ENCODE data around the gene NKX2-3. TPM values are rescaled to one million over a fixed set of nuclear protein-coding genes. Genes with fewer than 3 reads are reported as not detected.

Gene NKX2-3
- total and polyA plus RNA-seq, 8 donors, result 0.45 to 5.8 (median 1.1) TPM; not detected in 1

GRCh38 chr10:99524050-99524666 is 8.6 kb upstream of the NKX2-3 start:
- no peak overlapping the region for H3K4me3 ChIP-seq
- peak overlapping the region in 3 of 5 donors; percentile 40 to 60 (median 43) for H3K27ac ChIP-seq
- no peak for DNase-seq
- TF ChIP-seq POLR2A (IDR thresholded peaks at IDR 0.05), result no peak
- TF ChIP-seq POLR2AphosphoS5 (IDR thresholded peaks at IDR 0.05), result no peak
- TF ChIP-seq EP300 (IDR thresholded peaks at IDR 0.05), result no peak
- no peak for TF ChIP-seq CTCF (IDR thresholded peaks at IDR 0.05)
- H3K9me3 ChIP-seq, result no peaks in the 10 kb centered on the region
- peaks cover 60 to 100% (median 94%) of the 10 kb centered on the region in 3 donors for H3K27me3 ChIP-seq
- intact Hi-C loops (cut with DNase I; ENCODE audit: low total_unique reads), result no loop called here
- H3K4me1 ChIP-seq, result peaks cover 27 to 54% (median 35%) of the 10 kb centered on the region in 4 donors
- no peaks in the 10 kb centered on the region for H3K36me3 ChIP-seq
- 15 to 27% (median 21%) methylated on average over 9 to 10 of the region's 10 CpGs for WGBS, 5 donors

- 34 to 46% (median 36%) methylated on average over 10 of the region's 10 CpGs for WGBS, 5 donors
- Histone ChIP-seq H3K36me3 (no peaks in the 10 kb centered on the region), H3K27me3 (peaks cover 60 to 100% (median 94%) of the 10 kb centered on the region in 3 donors), H3K9me3 (no peaks in the 10 kb centered on the region), H3K4me3 (no peak overlapping the region), H3K27ac (no peak overlapping the region), H3K4me1 (peaks cover 25 to 51% (median 33%) of the 10 kb centered on the region in 4 donors)
- intact Hi-C loops (cut with DNase I; ENCODE audit: low total_unique reads), result no loop called here
- no peak for DNase-seq
- TF ChIP-seq POLR2A (IDR thresholded peaks at IDR 0.05) (no peak), POLR2AphosphoS5 (IDR thresholded peaks at IDR 0.05) (no peak), EP300 (IDR thresholded peaks at IDR 0.05) (no peak), CTCF (IDR thresholded peaks at IDR 0.05) (no peak)
Observed at GRCh38 chr10:99524736-99525380, 7.9 kb upstream of the NKX2-3 start.

- no peak for DNase-seq
- Histone ChIP-seq H3K27me3 (peaks cover 59 to 100% (median 94%) of the 10 kb centered on the region in 3 donors), H3K4me3 (no peak overlapping the region), H3K27ac (peak overlapping the region in 1 of 5 donors; percentile 38), H3K9me3 (no peaks in the 10 kb centered on the region), H3K36me3 (no peaks in the 10 kb centered on the region), H3K4me1 (peaks cover 19 to 50% (median 32%) of the 10 kb centered on the region in 4 donors)
- intact Hi-C loops (cut with DNase I; ENCODE audit: low total_unique reads), result no loop called here
- TF ChIP-seq CTCF (IDR thresholded peaks at IDR 0.05) (no peak), EP300 (IDR thresholded peaks at IDR 0.05) (no peak), POLR2AphosphoS5 (IDR thresholded peaks at IDR 0.05) (no peak)
Observed at GRCh38 chr10:99525897-99526296, 6.8 kb upstream of the NKX2-3 start.

GRCh38 chr10:99526861-99527504 is 5.8 kb upstream of the NKX2-3 start:
- H3K27me3 ChIP-seq, result peaks cover 61 to 100% (median 94%) of the 10 kb centered on the region in 3 donors
- peak overlapping the region in 1 of 4 donors; percentile 4 for H3K4me3 ChIP-seq
- no peak for TF ChIP-seq CTCF (IDR thresholded peaks at IDR 0.05)
- WGBS, 5 donors, result 32 to 42% (median 33%) methylated on average over 23 to 24 of the region's 24 CpGs
- DNase-seq, result no peak
- peaks cover 13 to 46% (median 27%) of the 10 kb centered on the region in 4 donors for H3K4me1 ChIP-seq
- no peaks in the 10 kb centered on the region for H3K36me3 ChIP-seq
- intact Hi-C loops (cut with DNase I; ENCODE audit: low total_unique reads), result no loop called here
- peak overlapping the region in 3 of 5 donors; percentile 32 to 68 (median 38) for H3K27ac ChIP-seq
- no peaks in the 10 kb centered on the region for H3K9me3 ChIP-seq

Data from stomach (tissue), 9 donors.